ENCODE results near the gene KDELR1.

DNA sequence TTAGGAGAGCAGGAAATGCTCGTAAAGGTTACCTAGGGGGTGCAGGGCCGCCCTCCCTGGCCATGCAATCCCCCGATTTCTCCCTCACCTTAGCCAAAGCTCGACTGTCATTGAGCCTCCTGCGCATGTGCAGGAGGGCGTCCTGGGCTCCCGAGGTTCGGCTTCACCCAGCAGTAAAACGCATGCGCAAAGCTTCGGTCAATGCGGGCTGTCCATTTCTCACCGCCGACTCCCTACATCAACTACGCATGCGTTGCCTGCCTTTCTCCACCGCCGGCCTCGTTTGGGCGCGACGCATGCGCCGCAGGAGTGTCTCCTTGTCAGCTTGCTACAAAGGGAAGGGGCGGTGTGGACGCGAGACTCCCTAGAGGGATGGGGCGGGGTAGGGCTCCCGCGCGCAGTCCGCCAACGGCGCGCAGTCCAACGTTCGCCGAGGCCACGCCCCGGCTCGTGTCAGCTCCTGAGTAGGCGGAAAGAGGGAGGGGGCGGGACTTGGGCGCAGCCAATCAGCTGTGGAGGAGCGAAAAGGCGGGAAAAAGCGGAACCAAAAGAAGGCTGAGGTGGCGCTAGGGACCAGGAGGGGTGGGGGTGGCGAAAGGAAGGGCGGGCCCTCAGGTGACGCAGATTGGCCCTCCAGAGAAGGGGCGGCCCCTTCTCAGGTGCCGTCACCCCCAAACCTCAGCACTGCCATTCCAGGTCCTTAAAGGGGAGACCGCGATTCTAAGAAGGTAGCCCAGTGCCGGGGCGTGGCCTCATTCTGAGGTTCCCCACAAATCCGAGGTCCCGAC, 27.3 kb downstream of the KDELR1 start, which contains the start of the genes SYNGR4 and TMEM143:
- TF ChIP-seq, protein P1, sequence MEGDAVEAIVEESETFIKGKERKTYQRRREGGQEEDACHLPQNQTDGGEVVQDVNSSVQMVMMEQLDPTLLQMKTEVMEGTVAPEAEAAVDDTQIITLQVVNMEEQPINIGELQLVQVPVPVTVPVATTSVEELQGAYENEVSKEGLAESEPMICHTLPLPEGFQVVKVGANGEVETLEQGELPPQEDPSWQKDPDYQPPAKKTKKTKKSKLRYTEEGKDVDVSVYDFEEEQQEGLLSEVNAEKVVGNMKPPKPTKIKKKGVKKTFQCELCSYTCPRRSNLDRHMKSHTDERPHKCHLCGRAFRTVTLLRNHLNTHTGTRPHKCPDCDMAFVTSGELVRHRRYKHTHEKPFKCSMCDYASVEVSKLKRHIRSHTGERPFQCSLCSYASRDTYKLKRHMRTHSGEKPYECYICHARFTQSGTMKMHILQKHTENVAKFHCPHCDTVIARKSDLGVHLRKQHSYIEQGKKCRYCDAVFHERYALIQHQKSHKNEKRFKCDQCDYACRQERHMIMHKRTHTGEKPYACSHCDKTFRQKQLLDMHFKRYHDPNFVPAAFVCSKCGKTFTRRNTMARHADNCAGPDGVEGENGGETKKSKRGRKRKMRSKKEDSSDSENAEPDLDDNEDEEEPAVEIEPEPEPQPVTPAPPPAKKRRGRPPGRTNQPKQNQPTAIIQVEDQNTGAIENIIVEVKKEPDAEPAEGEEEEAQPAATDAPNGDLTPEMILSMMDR (IDR thresholded peaks at IDR 0.05) = no peak
- TF ChIP-seq POLR2A (IDR thresholded peaks at IDR 0.05) = no peak

Measured in right lobe of liver (tissue), 4 donors.